Activated T-helper 1 cell treated with anti-CD3 and anti-CD28 coated beads, Interleukin-12 subunit alpha, Interleukin-12 subunit beta, Interleukin-2, Interleukin-4 antibody, amounts not matched to agents 30 ng/mL and 10 ng/mL and 1 ng/mL, durations not matched to agents 14 hours and 24 hours and 36 hours (primary cell): ENCODE data around the gene TMEM164. TPM values are rescaled to one million over a fixed set of nuclear protein-coding genes. Genes with fewer than 3 reads are reported as not detected.

Experiments
- DNase-seq: peaks from one replicate; pipeline ENCODE4 v3.0.0; 2021; ENCODE audit warnings: low spot score
- H3K27ac Mint-ChIP-seq: one replicate; pipeline ENCODE4 v1.8.0; 2021; ENCODE audit warnings: mild to moderate bottlenecking, mixed read lengths
- H3K27me3 Mint-ChIP-seq: one replicate; pipeline ENCODE4 v1.8.0; 2022; ENCODE audit warnings: mild to moderate bottlenecking, moderate library complexity, mixed read lengths; ENCODE audit not compliant: insufficient read depth
- H3K36me3 Mint-ChIP-seq: one replicate; pipeline ENCODE4 v1.8.0; 2021; ENCODE audit warnings: low read depth, mixed read lengths
- H3K4me1 Mint-ChIP-seq: one replicate; pipeline ENCODE4 v1.8.0; 2021; ENCODE audit warnings: low read depth, mixed read lengths
- H3K4me3 Mint-ChIP-seq: one replicate; pipeline ENCODE4 v1.8.0; 2021; ENCODE audit warnings: mild to moderate bottlenecking, moderate library complexity, mixed read lengths
- H3K9me3 Mint-ChIP-seq: one replicate; pipeline ENCODE4 v1.8.0; 2021; ENCODE audit warnings: mixed read lengths
- intact Hi-C: fragments of 100-400 bp; cut with micrococcal nuclease; formaldehyde crosslinking; loops from one replicate; pipeline ENCODE4 v1.15.1; 2024
- total RNA-seq: library from RNA; stranded (reverse); gene quantifications from 2 replicates; pipeline ENCODE4 v1.2.3, GENCODE V29; 2022

Gene TMEM164
- total RNA-seq, 1 donor from 2014 or later, result 19.1 TPM

- no peaks in the 10 kb centered on the region for H3K27me3 Mint-ChIP-seq
- H3K36me3 Mint-ChIP-seq, result peaks cover 6% of the 10 kb centered on the region
- H3K27ac Mint-ChIP-seq, result no peak overlapping the region
- intact Hi-C loops, result no loop called here
- H3K4me3 Mint-ChIP-seq, result no peak overlapping the region
- no peaks in the 10 kb centered on the region for H3K4me1 Mint-ChIP-seq
- H3K9me3 Mint-ChIP-seq, result no peaks in the 10 kb centered on the region
- DNase-seq, result no peak
Measured at GRCh38 chrX:110034036-110034435, 31.1 kb downstream of the TMEM164 start.

GRCh38 chrX:110036162-110037033 is 33.5 kb downstream of the TMEM164 start:
- Mint-ChIP-seq H3K27me3 (no peaks in the 10 kb centered on the region), H3K36me3 (peaks cover 4% of the 10 kb centered on the region), H3K27ac (peak overlapping the region; percentile 4), H3K9me3 (no peaks in the 10 kb centered on the region), H3K4me3 (no peak overlapping the region), H3K4me1 (no peaks in the 10 kb centered on the region)
- no peak for DNase-seq
- intact Hi-C loops, result no loop called here

GRCh38 chrX:110037178-110037577 is 34.3 kb downstream of the TMEM164 start:
- DNase-seq, result no peak
- no peak overlapping the region for H3K27ac Mint-ChIP-seq
- H3K27me3 Mint-ChIP-seq, result no peaks in the 10 kb centered on the region
- no peaks in the 10 kb centered on the region for H3K9me3 Mint-ChIP-seq
- H3K4me3 Mint-ChIP-seq, result no peak overlapping the region
- peaks cover 3% of the 10 kb centered on the region for H3K4me1 Mint-ChIP-seq
- peaks cover 4% of the 10 kb centered on the region for H3K36me3 Mint-ChIP-seq
- intact Hi-C loops, result no loop called here

- no peaks in the 10 kb centered on the region for H3K27me3 Mint-ChIP-seq
- no peak overlapping the region for H3K4me3 Mint-ChIP-seq
- H3K36me3 Mint-ChIP-seq, result peaks cover 4% of the 10 kb centered on the region
- DNase-seq, result no peak
- intact Hi-C loops, result no loop called here
- H3K4me1 Mint-ChIP-seq, result peaks cover 7% of the 10 kb centered on the region
- H3K9me3 Mint-ChIP-seq, result no peaks in the 10 kb centered on the region
- no peak overlapping the region for H3K27ac Mint-ChIP-seq
Measured at GRCh38 chrX:110038900-110039299, 36.0 kb downstream of the TMEM164 start.

GRCh38 chrX:110041980-110042379 is 39.1 kb downstream of the TMEM164 start:
- peaks cover 7% of the 10 kb centered on the region for H3K4me1 Mint-ChIP-seq
- H3K9me3 Mint-ChIP-seq, result no peaks in the 10 kb centered on the region
- intact Hi-C loops, result no loop called here
- no peak for DNase-seq
- no peaks in the 10 kb centered on the region for H3K27me3 Mint-ChIP-seq
- H3K36me3 Mint-ChIP-seq, result peaks cover 4% of the 10 kb centered on the region
- no peak overlapping the region for H3K4me3 Mint-ChIP-seq
- no peak overlapping the region for H3K27ac Mint-ChIP-seq

GRCh38 chrX:110042496-110042895 is 39.6 kb downstream of the TMEM164 start:
- Mint-ChIP-seq H3K27ac (no peak overlapping the region), H3K9me3 (no peaks in the 10 kb centered on the region), H3K4me3 (no peak overlapping the region), H3K27me3 (no peaks in the 10 kb centered on the region), H3K4me1 (peaks cover 12% of the 10 kb centered on the region), H3K36me3 (peaks cover 4% of the 10 kb centered on the region)
- intact Hi-C loops, result no loop called here
- DNase-seq, result no peak

- Mint-ChIP-seq H3K9me3 (no peaks in the 10 kb centered on the region), H3K27me3 (no peaks in the 10 kb centered on the region), H3K36me3 (peaks cover 4% of the 10 kb centered on the region), H3K27ac (no peak overlapping the region), H3K4me3 (no peak overlapping the region), H3K4me1 (peaks cover 13% of the 10 kb centered on the region)
- intact Hi-C loops, result no loop called here
- DNase-seq, result no peak
Measured at GRCh38 chrX:110043506-110043905, 40.6 kb downstream of the TMEM164 start.

- no peaks in the 10 kb centered on the region for H3K9me3 Mint-ChIP-seq
- H3K27me3 Mint-ChIP-seq, result no peaks in the 10 kb centered on the region
- H3K36me3 Mint-ChIP-seq, result peaks cover 4% of the 10 kb centered on the region
- no peak overlapping the region for H3K4me3 Mint-ChIP-seq
- DNase-seq, result no peak
- peaks cover 13% of the 10 kb centered on the region for H3K4me1 Mint-ChIP-seq
- intact Hi-C loops, result no loop called here
- no peak overlapping the region for H3K27ac Mint-ChIP-seq
Measured at GRCh38 chrX:110044346-110045249, 41.7 kb downstream of the TMEM164 start.

GRCh38 chrX:110045421-110045820 is 42.5 kb downstream of the TMEM164 start:
- peaks cover 4% of the 10 kb centered on the region for H3K36me3 Mint-ChIP-seq
- no peak overlapping the region for H3K27ac Mint-ChIP-seq
- H3K4me1 Mint-ChIP-seq, result peaks cover 13% of the 10 kb centered on the region
- DNase-seq, result no peak
- H3K9me3 Mint-ChIP-seq, result no peaks in the 10 kb centered on the region
- intact Hi-C loops, result no loop called here
- no peaks in the 10 kb centered on the region for H3K27me3 Mint-ChIP-seq
- no peak overlapping the region for H3K4me3 Mint-ChIP-seq

- peaks cover 13% of the 10 kb centered on the region for H3K4me1 Mint-ChIP-seq
- no peak overlapping the region for H3K4me3 Mint-ChIP-seq
- intact Hi-C loops, result no loop called here
- no peaks in the 10 kb centered on the region for H3K9me3 Mint-ChIP-seq
- no peak for DNase-seq
- H3K36me3 Mint-ChIP-seq, result peaks cover 4% of the 10 kb centered on the region
- H3K27me3 Mint-ChIP-seq, result no peaks in the 10 kb centered on the region
- H3K27ac Mint-ChIP-seq, result no peak overlapping the region
Measured at GRCh38 chrX:110046001-110046400, 43.1 kb downstream of the TMEM164 start.

- Mint-ChIP-seq H3K36me3 (peaks cover 4% of the 10 kb centered on the region), H3K9me3 (no peaks in the 10 kb centered on the region), H3K27me3 (no peaks in the 10 kb centered on the region), H3K4me1 (peaks cover 12% of the 10 kb centered on the region), H3K4me3 (no peak overlapping the region), H3K27ac (no peak overlapping the region)
- intact Hi-C loops, result no loop called here
- no peak for DNase-seq
Measured at GRCh38 chrX:110046971-110047370, 44.1 kb downstream of the TMEM164 start.

- H3K27ac Mint-ChIP-seq, result no peak overlapping the region
- H3K9me3 Mint-ChIP-seq, result no peaks in the 10 kb centered on the region
- intact Hi-C loops, result no loop called here
- no peak for DNase-seq
- peaks cover 11% of the 10 kb centered on the region for H3K36me3 Mint-ChIP-seq
- H3K4me1 Mint-ChIP-seq, result peaks cover 6% of the 10 kb centered on the region
- H3K4me3 Mint-ChIP-seq, result no peak overlapping the region
- no peaks in the 10 kb centered on the region for H3K27me3 Mint-ChIP-seq
Measured at GRCh38 chrX:110049096-110049495, 46.2 kb downstream of the TMEM164 start.

GRCh38 chrX:110050386-110050785 is 47.5 kb downstream of the TMEM164 start:
- Mint-ChIP-seq H3K27ac (no peak overlapping the region), H3K4me1 (peaks cover 7% of the 10 kb centered on the region), H3K4me3 (no peak overlapping the region)

More at GRCh38 chrX:110050386-110050785, 47.5 kb downstream of the TMEM164 start:
- peaks cover 11% of the 10 kb centered on the region for H3K36me3 Mint-ChIP-seq
- DNase-seq, result no peak
- no peaks in the 10 kb centered on the region for H3K27me3 Mint-ChIP-seq
- intact Hi-C loops, result no loop called here
- no peaks in the 10 kb centered on the region for H3K9me3 Mint-ChIP-seq
